HL-60 (cell line): ENCODE results near the gene KRTAP21-3.
"Not testable (repeated sequence)": the region's sequence is repeated elsewhere in the genome, so short reads cannot be mapped to it uniquely, and the experiment has no call there.

ENCODE experiments used
- DNase-seq, 2 experiments: peaks; one replicate each; pipeline ENCODE4 v3.0.0-alpha.2; 2010 to 2020; ENCODE audit warnings: low read depth in 1 of 2, low spot score in 1 of 2
- H3K27ac ChIP-seq: fragments of 250-450 bp; sonication (Bioruptor Pico); replicated peaks from 2 replicates; pipeline ENCODE4 v1.5.1; 2020; ENCODE audit warnings: mild to moderate bottlenecking, moderate library complexity
- H3K27me3 ChIP-seq: fragments of 250-450 bp; sonication (Bioruptor Pico); 2 replicates; pipeline ENCODE4 v1.5.1; 2021; ENCODE audit warnings: mild to moderate bottlenecking, moderate library complexity; ENCODE audit not compliant: insufficient read depth, poor library complexity, severe bottlenecking
- H3K4me3 ChIP-seq: replicated peaks from 2 replicates; pipeline ENCODE4 v1.5.1; 2011; ENCODE audit warnings: mild to moderate bottlenecking, control low read depth, low read length; ENCODE audit not compliant: insufficient read depth
- CTCF ChIP-seq: IDR thresholded peaks from one replicate; pipeline ENCODE4 v1.5.1; 2011; ENCODE audit warnings: low read length, control low read depth, inconsistent platforms; ENCODE audit not compliant: insufficient read depth
- GABPA ChIP-seq: IDR thresholded peaks from 2 replicates; pipeline ENCODE4 v1.6.1; 2012; ENCODE audit warnings: low read depth
- POLR2AphosphoS5 ChIP-seq: IDR thresholded peaks from 2 replicates; pipeline ENCODE4 v1.6.1; 2012; ENCODE audit warnings: low read depth
- REST ChIP-seq: IDR thresholded peaks from 2 replicates; pipeline ENCODE4 v1.6.1; 2012; ENCODE audit warnings: low read depth; ENCODE audit not compliant: insufficient replicate concordance
- SPI1 ChIP-seq: IDR thresholded peaks from 2 replicates; pipeline ENCODE4 v1.6.1; 2012; ENCODE audit warnings: low read depth, mild to moderate bottlenecking, borderline replicate concordance
- long read RNA-seq: library from polyadenylated mRNA; unstranded; transcript quantifications from one replicate; pipeline ENCODE4 v2.0.0, GENCODE V29; 2020

Gene KRTAP21-3
- long read RNA-seq, result 0 reads

GRCh38 chr21:30718239-30718909 is at the start of gene KRTAP21-3:
Gene KRTAP21-3 (minus strand): TSS chr21:30718777. CDS start chr21:30718759, 18 bp downstream.
- H3K27ac ChIP-seq, result no peak within 1 kb of the TSS
- H3K4me3 ChIP-seq, result no peak within 1 kb of the TSS
- no peak for DNase-seq
- no peaks in the 10 kb centered on the region for H3K27me3 ChIP-seq
- no peak for TF ChIP-seq SPI1
- TF ChIP-seq REST, result no peak
- TF ChIP-seq CTCF, result no peak
- TF ChIP-seq POLR2AphosphoS5, result no peak
- TF ChIP-seq GABPA, result no peak

GRCh38 chr21:30760776-30761175 is 42.2 kb upstream of the KRTAP21-3 start:
- Histone ChIP-seq H3K4me3 (no peak overlapping the region), H3K27me3 (no peaks in the 10 kb centered on the region), H3K27ac (no peak overlapping the region)
- DNase-seq, result no peak
- no peak for TF ChIP-seq REST
- TF ChIP-seq POLR2AphosphoS5, result no peak
- no peak for TF ChIP-seq CTCF
- TF ChIP-seq GABPA, result no peak
- TF ChIP-seq SPI1, result no peak

- H3K27me3 ChIP-seq, result no peaks in the 10 kb centered on the region
- DNase-seq, result no peak
- TF ChIP-seq CTCF (no peak), REST (no peak), SPI1 (no peak), POLR2AphosphoS5 (no peak), GABPA (no peak)
- no peak overlapping the region for H3K27ac ChIP-seq
- no peak overlapping the region for H3K4me3 ChIP-seq
These were observed 39.7 kb upstream of the KRTAP21-3 start for GRCh38 chr21:30758306-30758705.

GRCh38 chr21:30755328-30755727 is 36.8 kb upstream of the KRTAP21-3 start, which contains the start of gene KRTAP21-1:
Gene KRTAP21-1 (minus strand): TSS chr21:30755428. CDS start chr21:30755378, 50 bp downstream.
- not testable (repeated sequence) for H3K4me3 ChIP-seq, H3K27me3 ChIP-seq, H3K27ac ChIP-seq, DNase-seq
